ENCODE results near the gene SLC38A9.

The SLC38A9 gene

GRCh38 chr5:55645304-55645703 is 66.8 kb downstream of the SLC38A9 start:
- no peak for DNase-seq

- DNase-seq: no peak
Observed at GRCh38 chr5:55638455-55638854, 73.7 kb downstream of the SLC38A9 start.

DNA sequence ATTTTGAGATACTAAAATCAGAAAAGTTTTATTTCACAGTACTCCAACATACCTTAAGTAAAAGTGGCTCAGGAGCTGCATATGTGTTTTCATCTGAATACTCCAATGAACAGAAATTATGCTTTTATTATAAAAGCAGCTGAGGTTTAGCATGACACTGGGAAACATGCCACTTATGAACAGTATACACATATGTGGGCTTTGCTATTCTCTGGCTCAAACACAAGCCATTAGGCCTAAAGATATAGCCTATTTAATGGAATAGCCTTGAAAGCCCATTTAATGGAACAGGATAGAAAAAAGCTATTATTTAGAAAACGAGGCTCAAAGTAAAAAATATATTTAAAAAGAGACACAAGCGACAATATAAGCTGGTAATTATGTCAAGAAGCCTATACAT is 74.1 kb downstream of the SLC38A9 start:
- DNase-seq: no peak

DNA sequence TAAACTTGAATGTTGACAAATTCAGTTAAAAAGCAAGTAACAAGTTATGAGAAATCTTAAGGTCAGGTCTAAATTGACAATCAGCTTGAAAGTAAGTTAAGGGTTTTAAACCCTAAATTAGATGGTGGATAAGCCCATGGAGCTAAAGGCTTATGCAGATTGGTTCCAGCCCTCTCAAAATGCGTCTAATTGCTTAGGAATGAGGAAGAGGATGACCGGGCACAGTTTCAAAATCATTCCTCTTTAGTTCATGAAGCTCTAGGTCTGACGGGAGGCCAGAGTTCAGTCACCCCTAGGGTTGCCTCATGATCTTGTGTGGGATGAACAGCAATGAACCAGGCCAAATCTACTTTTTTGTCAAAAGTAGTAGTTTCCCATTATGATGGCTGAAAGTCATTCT is 75.4 kb downstream of the SLC38A9 start:
- no peak for DNase-seq

DNA sequence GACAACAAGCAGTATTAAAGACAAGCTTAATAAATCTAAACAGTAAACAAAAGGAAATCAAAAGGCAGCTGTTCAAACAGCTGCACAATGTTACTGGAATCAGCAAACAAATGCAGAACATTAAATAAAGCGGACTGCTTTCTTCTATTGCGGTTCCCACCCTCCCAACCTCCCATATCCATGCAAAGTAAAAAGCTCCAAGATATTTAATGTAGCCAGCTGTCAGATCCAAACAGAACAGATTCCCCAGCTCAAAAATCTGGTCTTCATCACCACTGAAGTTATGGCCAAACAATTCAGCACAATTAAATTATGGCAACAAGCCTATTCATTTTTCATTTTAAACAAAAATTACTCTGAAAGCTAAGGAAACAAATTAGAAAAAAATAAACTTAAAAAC is 75.9 kb downstream of the SLC38A9 start:
- DNase-seq: no peak

DNA sequence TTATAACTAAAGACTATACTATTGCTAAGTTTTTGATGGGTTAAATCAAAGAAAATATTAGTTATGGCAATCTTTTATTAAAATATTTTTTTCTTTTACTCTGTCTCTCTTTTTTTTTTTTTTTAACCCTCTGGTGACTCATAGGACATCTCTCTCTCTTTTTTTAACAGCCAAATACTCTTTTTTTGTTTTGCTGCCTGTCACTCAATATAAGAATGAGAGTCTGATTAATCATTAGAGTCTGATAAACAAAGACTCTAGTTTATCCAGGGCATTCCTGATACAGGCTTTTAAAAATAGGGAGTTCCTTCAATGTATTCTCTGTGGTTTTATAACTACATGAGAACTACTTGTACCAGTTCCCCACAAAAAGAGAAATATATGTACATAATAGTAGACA is 77.3 kb downstream of the SLC38A9 start:
- DNase-seq: no peak

- no peak for DNase-seq
Observed at GRCh38 chr5:55634209-55634805, 77.8 kb downstream of the SLC38A9 start.

DNA sequence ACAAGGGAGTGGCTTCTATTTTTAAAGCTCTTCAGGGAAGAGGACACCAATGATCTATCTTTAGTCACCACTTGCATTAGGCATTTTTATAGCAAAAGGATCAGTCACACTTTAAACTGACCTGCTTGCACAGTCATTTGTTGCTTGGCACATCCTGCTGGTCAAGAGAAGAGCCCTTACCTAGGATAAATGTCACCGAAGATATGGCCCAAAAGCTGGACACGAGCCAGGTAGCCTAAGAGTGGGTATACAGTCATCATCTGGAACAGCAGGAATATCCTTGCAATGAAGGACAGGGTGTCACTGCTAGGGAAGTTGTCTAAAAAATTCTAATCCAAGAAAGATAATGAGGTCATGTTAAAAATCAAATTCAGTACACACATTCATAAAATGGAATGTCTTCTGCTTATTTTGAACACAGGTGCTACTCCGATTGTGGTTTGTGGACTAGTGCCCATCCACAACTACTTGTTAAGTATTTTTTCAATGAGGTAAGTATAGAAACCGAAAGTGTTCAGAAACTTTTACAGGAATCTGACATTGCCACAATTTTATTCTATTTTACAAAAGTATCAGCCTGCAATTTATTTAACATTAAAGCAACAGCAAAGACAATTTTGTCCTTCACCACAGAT is 78.4 kb downstream of the SLC38A9 start:
- peak; percentile 4 to 19 for DNase-seq

DNA sequence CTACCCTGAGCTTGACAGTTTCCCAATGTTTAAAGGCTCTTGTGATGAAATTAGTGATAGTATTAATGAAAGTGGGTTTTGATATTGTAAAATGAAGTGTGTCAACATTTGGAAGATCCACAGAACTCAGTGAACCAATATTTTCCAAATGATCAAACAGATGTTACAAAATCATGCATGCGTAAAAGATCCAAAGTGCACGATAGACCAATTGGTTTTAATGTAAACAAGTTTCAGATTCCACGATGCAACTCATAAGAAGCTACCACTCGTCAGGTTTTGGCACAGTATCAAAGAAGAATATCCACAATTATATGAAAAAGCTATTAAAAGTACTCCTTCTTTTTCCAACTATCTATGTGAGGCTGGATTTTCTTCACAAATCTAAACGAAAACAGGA is 82.3 kb downstream of the SLC38A9 start:
- no peak for DNase-seq

DNA sequence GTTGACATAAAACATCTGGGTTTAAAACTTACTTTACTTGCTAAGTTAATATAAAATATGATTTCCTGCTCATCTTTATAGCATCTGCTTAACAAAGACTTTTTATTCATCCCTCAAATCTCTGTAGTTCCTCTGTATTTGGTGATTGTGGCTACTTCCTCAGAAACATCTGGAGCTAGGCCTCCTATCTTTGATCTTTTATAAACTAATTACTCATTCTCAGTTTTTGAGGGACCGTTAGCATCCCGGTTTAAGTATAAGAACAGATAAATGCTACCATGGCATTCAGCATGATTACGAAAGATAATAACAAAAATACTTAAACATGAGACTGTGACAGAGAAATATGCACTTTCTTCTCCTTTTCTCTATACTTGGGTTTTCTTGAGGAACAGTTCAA is 85.3 kb downstream of the SLC38A9 start:
- DNase-seq: no peak

DNA sequence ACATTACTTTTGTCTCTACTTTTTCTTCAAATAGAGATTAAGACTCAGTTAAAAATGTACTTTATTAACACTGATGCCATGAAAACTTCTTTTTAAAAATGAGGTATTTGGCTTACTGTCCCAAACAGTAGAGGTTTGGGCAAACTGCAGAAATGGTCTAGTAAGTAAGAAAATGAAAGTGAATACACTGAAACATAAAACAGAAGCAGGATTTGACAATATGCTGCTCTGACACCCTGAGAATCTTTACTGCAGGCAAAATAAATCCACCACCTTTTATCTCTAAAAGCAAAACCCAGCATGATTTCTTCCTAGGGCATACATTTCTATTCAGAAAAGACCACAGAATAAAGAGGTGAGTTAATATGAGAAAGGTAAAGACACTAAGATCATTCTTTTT is 86.2 kb downstream of the SLC38A9 start:
- no peak for DNase-seq

GRCh38 chr5:55625589-55625909 is 86.6 kb downstream of the SLC38A9 start:
- DNase-seq: no peak

DNA sequence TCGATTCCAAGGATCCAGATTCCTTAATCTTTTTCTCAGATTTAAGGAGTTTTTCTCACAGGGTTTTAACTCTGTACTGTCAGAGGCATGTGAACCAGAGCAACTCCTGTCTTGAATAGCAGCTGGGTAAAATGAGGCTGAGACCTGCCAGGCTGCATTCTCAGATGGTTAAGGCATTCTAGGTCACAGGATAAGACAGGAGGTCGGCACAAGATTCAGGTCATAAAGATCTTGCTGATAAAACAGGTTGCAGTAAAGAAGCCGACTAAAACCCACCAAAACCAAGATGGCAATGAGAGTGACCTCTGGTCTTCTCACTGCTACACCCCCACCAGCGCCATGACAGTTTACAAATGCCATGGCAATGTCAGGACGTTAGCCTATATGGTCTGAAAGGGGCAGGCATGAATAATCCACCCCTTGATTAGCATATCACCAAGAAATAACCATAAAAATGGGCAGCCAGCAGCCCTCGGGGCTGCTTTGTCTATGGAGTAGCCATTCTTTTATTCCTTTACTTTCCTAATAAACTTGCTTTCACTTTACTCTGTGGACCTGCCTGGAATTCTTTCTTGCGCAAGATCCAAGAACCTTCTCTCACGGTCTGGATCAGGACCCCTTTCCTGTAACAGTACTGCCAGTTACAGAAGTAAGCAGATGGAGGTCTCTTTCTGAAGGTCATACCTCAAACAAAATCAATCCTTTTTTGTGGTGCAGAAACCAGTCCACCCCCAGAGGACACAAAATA is 87.1 kb downstream of the SLC38A9 start:
- DNase-seq: no peak

- no peak for DNase-seq
Observed at GRCh38 chr5:55623789-55624188, 88.3 kb downstream of the SLC38A9 start.

GRCh38 chr5:55622460-55622859 is 89.7 kb downstream of the SLC38A9 start:
- no peak for DNase-seq

DNA sequence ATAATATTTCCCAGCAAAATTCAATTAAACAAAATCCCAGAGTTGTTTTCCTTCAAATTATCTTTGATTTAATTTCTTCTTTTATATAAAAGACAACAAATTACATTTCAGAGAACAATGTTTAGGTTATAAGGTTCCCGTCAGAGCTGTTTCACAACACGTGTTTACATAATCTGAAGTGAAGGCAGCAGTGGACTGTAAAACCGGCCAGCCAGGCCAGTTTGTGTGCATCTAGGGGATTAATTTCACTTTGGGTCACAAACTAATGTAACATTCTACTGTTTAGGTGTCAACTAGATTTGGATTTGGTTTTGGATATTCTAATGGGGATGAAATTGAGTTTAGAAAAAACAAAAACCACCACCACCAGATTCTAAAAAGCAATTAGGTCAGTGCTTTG is 90.9 kb downstream of the SLC38A9 start:
- no peak for DNase-seq

DNA sequence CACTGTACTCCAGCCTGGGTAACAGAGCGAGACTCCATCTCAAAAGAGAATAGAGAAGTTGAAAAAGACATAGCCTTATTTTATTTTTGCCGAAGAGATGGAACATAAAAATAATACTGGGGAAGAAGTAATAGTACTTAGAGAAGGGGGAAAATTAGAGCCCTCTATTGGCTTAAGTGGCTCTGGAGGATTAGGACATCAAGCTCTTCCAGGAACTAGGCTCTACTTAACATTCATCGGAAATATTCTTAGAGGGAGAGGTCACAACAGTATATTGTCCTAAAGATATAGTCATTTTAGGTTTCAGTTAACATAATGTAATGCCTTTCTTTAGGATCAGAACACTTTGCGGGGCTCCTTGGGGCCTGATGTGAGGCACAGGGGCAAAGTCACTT is 91.4 kb downstream of the SLC38A9 start:
- no peak for DNase-seq

- DNase-seq: no peak
Observed at GRCh38 chr5:55620009-55620765, 91.9 kb downstream of the SLC38A9 start.

DNA sequence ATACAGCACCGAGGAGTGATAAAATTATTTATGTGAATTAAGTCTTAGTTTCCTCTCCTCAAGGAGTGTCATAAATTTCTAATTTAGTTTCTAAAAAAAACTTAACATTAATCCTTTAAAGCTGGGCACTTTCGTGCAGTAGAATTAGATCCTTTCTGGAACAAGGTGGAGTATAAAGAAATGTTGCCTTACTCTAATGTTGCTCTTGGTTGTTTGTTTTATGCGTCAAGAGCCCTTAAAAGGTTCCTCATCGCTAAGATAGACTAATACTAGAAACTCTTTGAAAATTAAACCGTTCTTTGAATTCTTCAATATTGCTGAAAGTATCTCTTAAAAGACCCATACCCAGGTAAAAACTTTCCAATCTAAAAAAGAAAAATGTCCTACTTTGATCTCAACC is 93.8 kb downstream of the SLC38A9 start:
- DNase-seq: no peak

DNA sequence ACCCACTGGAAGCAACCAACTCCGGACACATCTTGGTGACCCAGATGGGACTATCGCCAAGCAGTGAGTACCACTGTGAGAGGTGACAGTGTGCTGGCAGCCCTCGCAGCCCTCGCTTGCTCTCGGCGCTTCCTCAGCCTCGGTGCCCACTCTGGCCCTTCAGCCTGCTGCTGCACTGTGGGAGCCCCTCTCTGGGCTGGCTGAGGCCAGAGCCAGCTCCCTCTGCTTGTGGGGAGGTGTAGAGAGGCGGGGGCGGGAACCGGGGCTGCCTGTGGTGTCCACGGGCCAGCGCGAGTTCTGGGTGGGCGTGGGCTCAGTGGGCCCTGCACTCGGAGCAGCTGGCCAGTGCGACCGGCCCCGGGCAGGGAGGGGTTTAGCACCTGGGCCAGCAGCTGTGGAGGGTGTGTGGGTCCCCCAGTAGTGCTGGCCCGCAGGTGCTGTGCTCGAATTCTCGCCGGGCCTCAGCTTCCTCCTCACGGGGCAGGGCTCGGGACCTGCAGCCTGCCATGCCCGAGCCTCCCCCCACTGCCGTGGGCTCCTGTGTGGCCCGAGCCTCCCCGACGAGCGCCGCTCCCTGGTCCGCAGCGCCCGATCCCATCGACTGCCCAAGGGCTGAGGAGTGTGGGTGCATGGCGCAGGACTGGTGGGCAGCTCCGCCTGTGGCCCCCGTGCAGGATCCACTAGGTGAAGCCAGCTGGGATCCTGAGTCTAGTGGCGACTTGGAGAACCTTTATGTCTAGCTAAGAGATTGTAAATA is 98.8 kb downstream of the SLC38A9 start:
- DNase-seq: no peak

- DNase-seq: no peak
Observed at GRCh38 chr5:55610542-55610941, 101.6 kb downstream of the SLC38A9 start.

DNA sequence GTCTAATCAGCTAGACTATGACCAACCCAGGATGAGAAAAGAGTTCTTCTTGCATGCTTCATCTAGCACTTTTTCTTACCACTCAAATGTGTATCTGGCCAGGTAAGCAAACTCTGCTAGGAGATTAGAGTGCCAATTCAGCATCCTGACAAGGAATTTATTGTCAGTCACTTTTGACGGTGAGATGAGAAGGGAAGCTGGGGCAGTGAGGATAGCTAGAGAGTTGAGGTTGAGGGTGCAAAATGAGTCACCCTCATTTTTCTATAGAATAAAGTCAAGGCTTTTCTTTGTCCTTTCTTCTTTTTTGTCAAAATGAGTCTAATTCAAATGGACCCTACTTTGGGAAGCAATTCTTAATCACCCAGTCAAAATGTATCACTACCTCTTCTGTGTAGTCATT is 102.7 kb downstream of the SLC38A9 start:
- no peak for DNase-seq
